WTC11 (cell line): ENCODE results near the gene KPNA2.

Source experiments
- CREM ChIP-seq: sonication (generic); formaldehyde crosslinking; IDR thresholded peaks from 2 replicates; pipeline ENCODE4 v1.8.1; 2022; ENCODE audit warnings: mild to moderate bottlenecking, missing genetic modification reagents, moderate library complexity
- CTCF ChIP-seq: fragments of 200-600 bp; IDR thresholded peaks from 2 replicates; pipeline ENCODE4 v1.8.0; 2022; ENCODE audit warnings: antibody characterized with exemption
- FOXP1 ChIP-seq: sonication (generic); formaldehyde crosslinking; IDR thresholded peaks from 2 replicates; pipeline ENCODE4 v1.8.0; 2022; ENCODE audit warnings: missing genetic modification reagents, mild to moderate bottlenecking, moderate library complexity, borderline replicate concordance
- NFE2L1 ChIP-seq: sonication (generic); formaldehyde crosslinking; IDR thresholded peaks from 2 replicates; pipeline ENCODE4 v1.8.1; 2023; ENCODE audit warnings: missing genetic modification reagents
- SP1 ChIP-seq: sonication (generic); formaldehyde crosslinking; conservative IDR thresholded peaks from 2 replicates; pipeline ENCODE4 v1.8.1; 2022; ENCODE audit warnings: missing genetic modification reagents
- ZNF263 ChIP-seq: sonication (generic); formaldehyde crosslinking; IDR thresholded peaks from 2 replicates; pipeline ENCODE4 v1.8.1; 2022; ENCODE audit warnings: low read depth, mild to moderate bottlenecking, moderate library complexity, missing genetic modification reagents
- TF ChIP-seq, protein P1 (sequence below): sonication (generic); formaldehyde crosslinking; IDR thresholded peaks from 2 replicates; pipeline ENCODE4 v1.8.0; 2022; ENCODE audit warnings: missing genetic modification reagents
- TF ChIP-seq, protein P2 (sequence below): sonication (generic); formaldehyde crosslinking; IDR thresholded peaks from 2 replicates; pipeline ENCODE4 v1.8.0; 2022; ENCODE audit warnings: mild to moderate bottlenecking, missing genetic modification reagents

DNA sequence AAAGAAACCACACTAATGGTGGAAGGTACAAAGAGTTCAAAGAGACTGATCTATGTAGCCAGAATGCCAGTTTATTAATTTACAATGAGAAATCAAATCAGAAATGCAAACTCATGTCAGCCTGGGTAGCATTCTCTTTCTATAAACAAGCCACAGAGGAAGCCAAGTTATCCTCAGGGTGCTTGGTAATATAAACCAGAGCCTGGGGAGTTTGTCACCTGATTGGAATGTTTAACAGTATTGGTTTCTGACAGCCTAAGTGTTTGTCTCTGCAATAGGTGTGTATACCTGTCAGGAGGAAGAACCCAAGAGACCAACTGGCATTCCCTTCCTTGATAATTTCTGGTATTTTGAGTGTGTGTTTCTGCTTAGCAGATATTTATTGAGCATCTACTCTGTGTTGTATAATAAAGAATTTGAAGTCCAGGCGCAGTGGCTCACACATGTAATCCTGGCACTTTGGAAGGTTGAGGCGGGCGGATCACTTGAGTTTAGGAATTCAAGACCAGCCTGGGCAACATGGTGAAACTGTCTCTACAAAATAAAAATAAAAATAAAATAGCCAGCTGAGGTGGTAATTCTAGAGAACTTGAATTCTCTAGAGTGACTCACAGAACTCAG, 36.1 kb upstream of the KPNA2 start:
- no peak for TF ChIP-seq CTCF
- TF ChIP-seq, protein P1, sequence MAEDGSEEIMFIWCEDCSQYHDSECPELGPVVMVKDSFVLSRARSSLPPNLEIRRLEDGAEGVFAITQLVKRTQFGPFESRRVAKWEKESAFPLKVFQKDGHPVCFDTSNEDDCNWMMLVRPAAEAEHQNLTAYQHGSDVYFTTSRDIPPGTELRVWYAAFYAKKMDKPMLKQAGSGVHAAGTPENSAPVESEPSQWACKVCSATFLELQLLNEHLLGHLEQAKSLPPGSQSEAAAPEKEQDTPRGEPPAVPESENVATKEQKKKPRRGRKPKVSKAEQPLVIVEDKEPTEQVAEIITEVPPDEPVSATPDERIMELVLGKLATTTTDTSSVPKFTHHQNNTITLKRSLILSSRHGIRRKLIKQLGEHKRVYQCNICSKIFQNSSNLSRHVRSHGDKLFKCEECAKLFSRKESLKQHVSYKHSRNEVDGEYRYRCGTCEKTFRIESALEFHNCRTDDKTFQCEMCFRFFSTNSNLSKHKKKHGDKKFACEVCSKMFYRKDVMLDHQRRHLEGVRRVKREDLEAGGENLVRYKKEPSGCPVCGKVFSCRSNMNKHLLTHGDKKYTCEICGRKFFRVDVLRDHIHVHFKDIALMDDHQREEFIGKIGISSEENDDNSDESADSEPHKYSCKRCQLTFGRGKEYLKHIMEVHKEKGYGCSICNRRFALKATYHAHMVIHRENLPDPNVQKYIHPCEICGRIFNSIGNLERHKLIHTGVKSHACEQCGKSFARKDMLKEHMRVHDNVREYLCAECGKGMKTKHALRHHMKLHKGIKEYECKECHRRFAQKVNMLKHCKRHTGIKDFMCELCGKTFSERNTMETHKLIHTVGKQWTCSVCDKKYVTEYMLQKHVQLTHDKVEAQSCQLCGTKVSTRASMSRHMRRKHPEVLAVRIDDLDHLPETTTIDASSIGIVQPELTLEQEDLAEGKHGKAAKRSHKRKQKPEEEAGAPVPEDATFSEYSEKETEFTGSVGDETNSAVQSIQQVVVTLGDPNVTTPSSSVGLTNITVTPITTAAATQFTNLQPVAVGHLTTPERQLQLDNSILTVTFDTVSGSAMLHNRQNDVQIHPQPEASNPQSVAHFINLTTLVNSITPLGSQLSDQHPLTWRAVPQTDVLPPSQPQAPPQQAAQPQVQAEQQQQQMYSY: no peak
- TF ChIP-seq, protein P2, sequence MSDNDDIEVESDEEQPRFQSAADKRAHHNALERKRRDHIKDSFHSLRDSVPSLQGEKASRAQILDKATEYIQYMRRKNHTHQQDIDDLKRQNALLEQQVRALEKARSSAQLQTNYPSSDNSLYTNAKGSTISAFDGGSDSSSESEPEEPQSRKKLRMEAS (CRISPR knock-in tag): no peak
- TF ChIP-seq CREM (CRISPR knock-in tag): no peak
- TF ChIP-seq ZNF263 (CRISPR knock-in tag): no peak
- TF ChIP-seq FOXP1 (CRISPR knock-in tag): no peak
- no peak for TF ChIP-seq SP1 (CRISPR knock-in tag)
- no peak for TF ChIP-seq NFE2L1 (CRISPR knock-in tag)
